Astrocyte (in vitro differentiated cells and primary cell): ENCODE results near the gene IDH3A.

ENCODE experiments used
- CTCF ChIP-seq: IDR thresholded peaks from 2 replicates; pipeline ENCODE4 v1.5.1; 2011; ENCODE audit warnings: low read depth, mild to moderate bottlenecking, inconsistent platforms, low read length, moderate library complexity; ENCODE audit not compliant: insufficient read depth
- EZH2 ChIP-seq: IDR thresholded peaks from 2 replicates; pipeline ENCODE4 v1.6.1; 2012; ENCODE audit warnings: mild to moderate bottlenecking, low read length, inconsistent platforms; ENCODE audit not compliant: insufficient read depth

GRCh38 chr15:78207110-78207458 is 57.9 kb downstream of the IDH3A start:
- TF ChIP-seq CTCF, result no peak
- TF ChIP-seq EZH2, result no peak
